IPS DF 6.9 (cell line): ENCODE results near the gene RASL10A.

ENCODE experiments used
- DNase-seq: peaks from one replicate; pipeline ENCODE4 v3.0.0-alpha.2; 2013; ENCODE audit warnings: low read depth, low spot score
- H3K27ac ChIP-seq: one replicate; pipeline ENCODE4 v1.5.1; 2013; ENCODE audit warnings: low read length, control low read depth
- H3K27me3 ChIP-seq: 2 replicates; pipeline ENCODE4 v1.6.1; 2013; ENCODE audit warnings: mild to moderate bottlenecking, low read length; ENCODE audit not compliant: control insufficient read depth, insufficient read depth
- H3K36me3 ChIP-seq: 2 replicates; pipeline ENCODE4 v1.6.1; 2013; ENCODE audit warnings: low read length; ENCODE audit not compliant: control insufficient read depth, insufficient read depth
- H3K4me1 ChIP-seq: 2 replicates; pipeline ENCODE4 v1.6.1; 2013; ENCODE audit warnings: low read length; ENCODE audit not compliant: control insufficient read depth, insufficient read depth
- H3K4me3 ChIP-seq: 2 replicates; pipeline ENCODE4 v1.5.1; 2013; ENCODE audit warnings: mild to moderate bottlenecking, low read length
- H3K9me3 ChIP-seq: 2 replicates; pipeline ENCODE4 v1.6.1; 2013; ENCODE audit warnings: low read length, inconsistent platforms; ENCODE audit not compliant: control insufficient read depth, insufficient read depth
- WGBS: extraction: QIAGEN DNeasy Blood & Tissue Kit; methylation state at CpG from one replicate; pipeline ENCODE4 v1.1.7; 2013; ENCODE audit warnings: mixed read lengths, missing lambda C conversion rate; ENCODE audit not compliant: insufficient read length, insufficient coverage; 5-methylcytosine and 5-hydroxymethylcytosine counted together

The RASL10A gene

DNA sequence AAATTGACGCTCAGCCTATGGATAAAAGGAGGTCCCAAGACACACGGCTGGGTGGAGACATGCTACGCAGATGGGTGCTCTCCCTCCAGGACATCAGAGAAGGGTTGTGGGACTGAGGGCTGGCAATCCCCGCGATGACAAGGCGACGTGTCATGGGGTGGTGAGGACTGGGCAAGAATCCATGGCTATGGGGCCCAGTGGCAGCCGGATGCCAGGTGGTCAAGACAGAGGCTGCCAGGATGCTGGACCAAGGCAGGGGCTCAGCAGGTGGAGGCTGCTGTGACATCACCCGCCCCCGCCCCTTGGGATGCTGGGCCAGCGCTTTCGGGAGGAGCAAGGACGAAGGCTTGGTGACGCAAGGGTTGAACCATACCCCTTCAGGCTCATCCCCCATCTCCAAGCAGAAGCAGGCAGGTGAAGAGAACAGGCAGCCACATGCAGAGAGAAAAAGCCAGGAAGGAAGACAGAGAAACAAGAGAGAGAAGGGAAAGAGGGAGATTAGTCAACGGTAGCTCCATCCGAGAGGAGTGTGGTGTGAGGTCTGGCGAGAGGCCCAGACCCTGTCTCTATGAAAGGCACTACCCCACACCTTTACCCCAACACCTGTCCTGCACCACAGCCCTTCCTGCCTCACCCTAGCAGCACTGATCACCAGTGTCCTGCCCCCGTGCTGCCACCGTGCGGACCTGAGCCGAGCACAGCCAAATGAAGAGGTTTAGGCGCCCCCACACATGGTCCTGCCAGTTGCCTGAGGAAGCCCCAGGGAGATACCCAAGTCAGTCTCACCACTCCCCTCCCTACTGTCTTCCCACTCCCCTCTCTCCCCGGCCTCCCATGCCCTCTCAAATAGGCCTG lies 24.1 kb upstream of the RASL10A start:
- Histone ChIP-seq H3K4me3 (no peak overlapping the region), H3K36me3 (peaks cover 38% of the 10 kb centered on the region), H3K27me3 (no peaks in the 10 kb centered on the region), H3K4me1 (no peaks in the 10 kb centered on the region), H3K9me3 (no peaks in the 10 kb centered on the region), H3K27ac (no peak overlapping the region)
- WGBS = no CpG with 5 or more reads among the region's 23 CpGs
- no peak for DNase-seq

DNA sequence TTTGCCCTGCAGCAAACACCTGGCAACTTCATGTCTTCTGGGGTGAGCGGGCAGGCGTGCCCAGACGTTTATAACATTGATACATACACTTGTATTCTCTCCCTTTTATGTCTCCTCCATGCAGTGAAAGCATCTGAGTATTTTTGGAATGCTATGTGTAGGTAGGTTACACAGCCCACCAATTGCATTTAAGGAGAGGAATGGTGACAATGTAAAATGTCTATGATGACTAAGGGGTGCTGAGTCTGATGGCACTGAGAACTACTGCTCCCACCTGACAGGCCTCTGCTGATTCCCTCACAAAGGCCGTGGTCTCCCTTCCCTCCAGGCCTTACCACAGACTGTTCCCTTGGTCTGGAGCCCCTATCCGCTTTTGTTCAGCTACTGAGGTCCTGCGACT lies 22.9 kb upstream of the RASL10A start:
- WGBS = no CpG with 5 or more reads among the region's 6 CpGs
- H3K4me1 ChIP-seq = no peaks in the 10 kb centered on the region
- peaks cover 38% of the 10 kb centered on the region for H3K36me3 ChIP-seq
- no peaks in the 10 kb centered on the region for H3K27me3 ChIP-seq
- no peaks in the 10 kb centered on the region for H3K9me3 ChIP-seq
- DNase-seq = no peak
- H3K27ac ChIP-seq = no peak overlapping the region
- no peak overlapping the region for H3K4me3 ChIP-seq

DNA sequence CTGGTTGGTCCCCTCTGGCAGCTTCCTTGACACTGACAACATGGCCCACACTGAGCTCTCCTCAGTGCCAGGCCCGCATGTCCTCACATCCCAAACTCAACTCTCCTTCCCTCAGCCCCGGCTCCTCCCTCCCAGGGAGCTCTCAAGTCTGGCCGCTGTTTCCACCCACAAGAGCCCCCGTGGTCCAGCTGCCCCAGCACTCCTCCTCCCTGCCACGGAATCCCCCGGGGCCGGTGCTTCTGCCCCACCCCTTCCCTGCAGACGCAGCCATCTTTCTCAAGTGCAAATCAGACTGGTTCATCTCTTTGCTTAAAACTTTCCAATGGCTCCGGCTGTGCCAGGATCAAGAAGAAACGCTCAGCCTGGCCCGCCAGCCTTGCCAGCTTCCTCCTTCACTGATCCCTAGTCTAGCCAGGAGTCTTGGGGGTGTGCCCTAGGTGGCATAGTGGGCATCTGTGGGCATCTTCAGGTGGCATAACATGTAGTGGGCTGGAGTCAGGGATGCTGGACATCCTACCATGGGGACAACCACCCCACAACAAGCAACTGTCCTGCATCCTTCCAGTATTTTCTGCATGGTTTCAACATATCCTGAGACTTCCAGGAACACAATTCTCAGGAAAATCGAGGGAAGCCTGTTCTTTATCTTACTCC lies 22.3 kb upstream of the RASL10A start:
- Histone ChIP-seq H3K9me3 (no peaks in the 10 kb centered on the region), H3K4me3 (no peak overlapping the region), H3K4me1 (no peaks in the 10 kb centered on the region), H3K27me3 (no peaks in the 10 kb centered on the region), H3K36me3 (peaks cover 38% of the 10 kb centered on the region), H3K27ac (no peak overlapping the region)
- DNase-seq = no peak
- no CpG with 5 or more reads among the region's 12 CpGs for WGBS

DNA sequence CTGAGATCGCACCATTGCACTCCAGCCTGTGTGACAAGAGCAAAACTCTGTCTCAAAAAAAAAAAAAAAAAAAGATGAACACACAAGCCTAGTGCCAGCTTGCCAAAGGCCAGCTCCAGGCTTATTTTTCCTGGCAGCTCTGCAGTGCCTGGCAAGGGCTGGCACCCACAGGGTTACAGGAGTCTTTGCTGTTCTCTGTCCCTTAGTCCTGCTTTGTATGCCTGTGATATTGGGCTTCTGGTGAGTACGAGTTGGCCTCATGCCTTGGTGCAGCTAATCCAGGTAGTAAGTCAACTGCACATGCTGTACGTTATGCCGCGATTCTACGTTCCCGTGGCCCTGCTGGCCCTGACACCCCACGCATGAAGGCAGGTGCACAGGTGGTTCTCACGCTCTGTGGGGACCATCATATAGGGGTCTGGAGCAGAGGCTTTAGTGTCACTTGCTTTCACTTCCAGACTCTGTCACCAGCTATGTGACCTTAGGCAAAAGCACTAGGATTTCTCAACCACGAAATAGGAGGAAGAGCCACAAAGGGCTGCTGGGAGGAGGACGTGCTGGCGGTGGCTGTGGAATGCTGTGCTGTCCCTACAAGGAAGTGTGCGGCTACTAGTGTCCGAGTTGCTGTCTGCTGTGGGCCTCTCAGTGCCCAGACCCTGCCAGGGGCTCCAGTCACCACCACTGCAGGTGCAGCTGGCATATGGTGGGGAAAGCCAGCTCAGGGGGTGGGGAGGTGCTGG lies 21.4 kb upstream of the RASL10A start:
- WGBS = no CpG with 5 or more reads among the region's 14 CpGs
- peaks cover 29% of the 10 kb centered on the region for H3K36me3 ChIP-seq
- no peak overlapping the region for H3K4me3 ChIP-seq
- DNase-seq = no peak
- H3K9me3 ChIP-seq = no peaks in the 10 kb centered on the region
- no peak overlapping the region for H3K27ac ChIP-seq
- no peaks in the 10 kb centered on the region for H3K27me3 ChIP-seq
- no peaks in the 10 kb centered on the region for H3K4me1 ChIP-seq

DNA sequence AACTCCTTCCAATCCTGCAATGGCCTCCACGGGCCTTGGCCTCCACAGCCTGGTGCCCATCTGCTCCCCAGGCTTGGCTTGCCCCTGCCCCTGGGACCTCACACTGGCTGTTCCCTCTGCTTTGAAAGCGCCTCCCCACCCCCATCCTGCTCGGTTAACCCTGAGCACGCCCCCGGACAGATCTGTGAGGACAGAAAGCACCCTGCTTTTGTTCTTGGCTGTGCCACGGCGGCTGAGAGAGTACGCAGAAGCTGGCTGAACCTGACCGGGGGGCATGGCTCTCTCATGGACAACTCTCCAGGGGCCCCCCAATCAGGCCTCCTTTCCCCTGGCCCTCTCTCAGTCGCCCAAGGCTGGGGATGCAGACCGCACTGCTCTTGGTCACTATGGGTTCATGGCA lies 20.2 kb upstream of the RASL10A start:
- peaks cover 20% of the 10 kb centered on the region for H3K36me3 ChIP-seq

DNA sequence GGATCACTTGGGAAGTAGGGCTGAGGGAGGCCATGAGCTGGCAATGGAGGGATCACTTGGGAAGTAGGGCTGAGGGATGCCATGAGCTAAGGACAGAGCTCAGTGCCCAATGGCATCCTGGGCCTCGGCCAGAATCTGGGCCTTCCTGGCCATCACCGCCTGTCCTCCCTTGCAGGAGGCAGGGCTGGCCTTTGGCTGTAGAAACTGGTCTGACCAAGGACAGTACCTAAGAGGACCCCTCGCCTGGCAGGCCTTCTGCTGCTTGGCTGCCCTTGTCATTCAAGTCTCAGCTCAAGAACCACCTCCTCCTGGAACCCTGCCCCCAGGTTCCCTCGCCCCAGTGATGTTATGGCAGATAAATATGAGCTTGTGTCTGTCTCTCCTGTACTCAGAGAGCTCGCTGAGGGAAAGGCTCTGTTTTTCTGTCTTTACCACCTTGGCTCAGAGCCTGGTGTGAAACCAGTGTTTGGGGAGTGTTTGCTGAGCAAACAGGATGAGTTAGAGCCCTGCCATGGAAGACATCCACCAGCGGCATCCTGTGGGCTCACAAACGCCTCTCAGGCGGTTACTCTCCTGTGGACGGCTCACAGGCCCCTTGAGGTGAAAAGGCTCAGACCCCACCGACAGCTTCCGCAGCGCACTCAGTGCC lies 19.3 kb upstream of the RASL10A start:
- Histone ChIP-seq H3K4me1 (no peaks in the 10 kb centered on the region), H3K27me3 (no peaks in the 10 kb centered on the region), H3K9me3 (no peaks in the 10 kb centered on the region), H3K36me3 (peaks cover 19% of the 10 kb centered on the region), H3K4me3 (no peak overlapping the region), H3K27ac (no peak overlapping the region)
- DNase-seq = no peak
- no CpG with 5 or more reads among the region's 12 CpGs for WGBS

More for the DNA sequence above, 20.2 kb upstream of the RASL10A start:
- no peaks in the 10 kb centered on the region for H3K4me1 ChIP-seq
- H3K27me3 ChIP-seq = no peaks in the 10 kb centered on the region
- no peak for DNase-seq
- H3K27ac ChIP-seq = no peak overlapping the region
- H3K4me3 ChIP-seq = no peak overlapping the region
- H3K9me3 ChIP-seq = no peaks in the 10 kb centered on the region
- no CpG with 5 or more reads among the region's 11 CpGs for WGBS

DNA sequence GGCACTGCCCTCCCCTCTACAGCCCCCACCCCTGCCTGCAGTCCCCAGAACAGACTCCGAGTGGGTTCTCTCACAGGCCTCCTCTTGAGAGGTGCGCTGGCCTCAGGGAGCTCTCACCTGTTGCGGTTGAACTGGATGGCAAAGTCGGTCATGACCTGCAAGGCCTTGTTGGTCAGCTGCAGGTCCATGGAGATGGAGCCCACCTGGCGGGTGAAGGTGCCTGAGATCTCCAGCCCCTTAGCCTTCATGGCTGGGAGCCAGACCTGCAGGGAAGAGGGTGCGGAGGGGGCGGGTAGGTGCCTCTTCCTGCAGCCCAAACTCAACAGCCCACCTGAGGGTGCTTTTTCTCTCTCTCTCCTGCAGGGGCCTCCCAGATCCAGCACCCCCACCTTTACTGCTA lies 18.7 kb upstream of the RASL10A start:
- no peak for DNase-seq
- peaks cover 26% of the 10 kb centered on the region for H3K36me3 ChIP-seq
- H3K4me3 ChIP-seq = no peak overlapping the region
- H3K4me1 ChIP-seq = no peaks in the 10 kb centered on the region
- H3K9me3 ChIP-seq = no peaks in the 10 kb centered on the region
- H3K27ac ChIP-seq = no peak overlapping the region
- WGBS = no CpG with 5 or more reads among the region's 7 CpGs
- no peaks in the 10 kb centered on the region for H3K27me3 ChIP-seq

DNA sequence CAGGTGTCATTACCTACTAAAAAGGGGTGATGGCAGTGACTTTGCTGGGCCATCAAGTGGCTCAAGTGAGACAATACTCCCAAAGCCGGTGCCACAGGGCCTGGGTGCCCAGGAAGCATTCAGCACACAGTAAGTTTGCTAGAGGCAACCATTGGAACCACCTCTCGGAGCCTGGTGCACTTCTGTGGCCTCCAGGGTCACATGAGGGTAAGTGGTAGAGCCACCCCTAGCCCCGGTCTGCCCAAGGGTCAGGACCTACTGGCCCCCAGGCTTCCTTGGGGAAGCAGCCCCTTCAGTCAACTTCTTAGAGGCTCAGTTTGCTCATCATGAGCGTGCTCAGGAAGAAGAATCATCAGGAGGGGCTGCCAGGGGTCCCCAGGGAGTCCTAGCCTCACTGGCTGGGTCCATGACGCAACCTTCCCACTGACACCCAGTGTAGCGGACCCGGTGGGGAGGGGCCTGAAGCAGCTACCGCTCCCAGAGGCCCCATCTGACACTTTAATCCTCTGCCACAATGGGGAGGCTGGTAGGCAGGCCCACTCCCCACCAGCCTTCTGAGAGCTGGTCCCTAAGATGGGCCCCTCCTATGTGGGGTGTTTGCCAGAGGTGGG lies 17.5 kb upstream of the RASL10A start:
- no CpG with 5 or more reads among the region's 8 CpGs for WGBS
- H3K27ac ChIP-seq = no peak overlapping the region
- peaks cover 20% of the 10 kb centered on the region for H3K36me3 ChIP-seq

DNA sequence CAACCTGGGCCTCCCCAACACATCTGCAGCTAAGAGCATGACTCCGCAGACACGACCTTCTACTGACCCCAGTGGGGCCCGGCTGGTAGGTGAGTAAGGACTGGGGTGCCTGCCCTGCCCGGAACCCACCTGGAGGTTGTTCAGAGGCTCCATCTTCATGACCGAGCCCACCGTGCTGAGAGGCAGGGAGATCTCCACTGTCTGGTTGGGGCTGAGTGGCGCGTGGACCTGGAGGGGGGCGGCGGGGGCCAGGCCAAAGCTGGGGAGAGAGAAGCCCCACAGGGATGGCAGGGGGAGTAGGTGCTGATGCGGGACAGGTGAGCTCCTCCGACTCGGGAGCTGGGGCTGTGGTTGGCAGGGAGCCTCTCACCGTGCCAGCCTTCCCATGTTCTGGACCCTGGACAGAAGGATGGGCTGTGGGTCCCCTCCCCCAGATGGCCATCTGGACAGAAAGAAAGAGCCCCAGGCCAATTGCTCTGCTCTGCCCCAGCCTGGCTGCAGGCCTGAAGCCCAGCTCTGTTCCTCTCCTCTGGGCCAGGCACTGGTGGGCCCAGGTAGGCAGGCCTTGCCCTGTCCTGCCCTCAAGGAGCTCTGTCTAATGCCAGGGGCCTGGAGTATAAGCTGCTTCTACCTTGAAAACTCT lies 16.3 kb upstream of the RASL10A start:
- no peaks in the 10 kb centered on the region for H3K9me3 ChIP-seq
- DNase-seq = no peak
- H3K4me1 ChIP-seq = no peaks in the 10 kb centered on the region
- H3K4me3 ChIP-seq = no peak overlapping the region
- no peaks in the 10 kb centered on the region for H3K27me3 ChIP-seq
- peaks cover 22% of the 10 kb centered on the region for H3K36me3 ChIP-seq
- H3K27ac ChIP-seq = no peak overlapping the region
- WGBS = no CpG with 5 or more reads among the region's 14 CpGs

More for the DNA sequence above, 17.5 kb upstream of the RASL10A start:
- no peak for DNase-seq
- no peak overlapping the region for H3K4me3 ChIP-seq
- no peaks in the 10 kb centered on the region for H3K9me3 ChIP-seq
- no peaks in the 10 kb centered on the region for H3K4me1 ChIP-seq
- no peaks in the 10 kb centered on the region for H3K27me3 ChIP-seq
